Adrenal gland (tissue), 12 donors: ENCODE results near the gene LYRM2. TPM values are rescaled to one million over a fixed set of nuclear protein-coding genes. Genes with fewer than 3 reads are reported as not detected.

Source experiments
- DNase-seq, 7 donors: peaks; one replicate each; pipeline ENCODE4 v3.0.0-alpha.2; 2019 to 2020
- H3K27ac ChIP-seq, 5 donors: fragments of 200-600 bp; sonication (generic) in 4 of 5; 1 replicate in 3 of 5; 2 replicates in 2 of 5; pipeline versions ENCODE4 v1.5.1 to v1.8.0; 2016 to 2020; ENCODE audit warnings: mild to moderate bottlenecking in 1 of 5
- H3K27me3 ChIP-seq: fragments of 200-600 bp; 2 replicates; pipeline ENCODE4 v1.8.0; 2021
- H3K36me3 ChIP-seq, 2 donors: fragments of 200-600 bp; replicated peaks in 1 of 2; 1 replicate in 1 of 2; 2 replicates in 1 of 2; pipeline versions ENCODE4 v1.5.1 to v1.8.0; 2018 to 2022
- H3K4me1 ChIP-seq, 2 donors: fragments of 200-600 bp; replicated peaks in 1 of 2; 1 replicate in 1 of 2; 2 replicates in 1 of 2; pipeline versions ENCODE4 v1.5.1 to v1.8.0; 2018 to 2021
- H3K4me3 ChIP-seq, 4 donors: fragments of 200-600 bp; sonication (generic) in 3 of 4; one replicate each; pipeline ENCODE4 v1.5.1; 2016 to 2018
- H3K9me3 ChIP-seq, 3 donors: fragments of 200-600 bp; sonication (generic) in 1 of 3; replicated peaks in 1 of 3; 1 replicate in 2 of 3; 2 replicates in 1 of 3; pipeline versions ENCODE4 v1.5.1 to v1.8.0; 2016 to 2021
- CTCF ChIP-seq, 6 experiments: fragments of 450-650 bp in 4 of 6; fragments of 200-600 bp in 2 of 6; sonication (generic) in 1 of 6; IDR thresholded peaks; 1 replicate in 5 of 6; 2 replicates in 1 of 6; pipeline versions ENCODE4 v1.5.1 to v1.8.0; 2016 to 2021; ENCODE audit warnings: antibody characterized with exemption in 6 of 6, mild to moderate bottlenecking in 2 of 6, moderate library complexity in 1 of 6
- POLR2A ChIP-seq, 2 donors: fragments of 450-650 bp; IDR thresholded peaks; one replicate each; pipeline ENCODE4 v1.6.1; 2017; ENCODE audit warnings: antibody characterized with exemption in 2 of 2, mild to moderate bottlenecking in 2 of 2, moderate library complexity in 1 of 2
- WGBS, 4 donors: extraction: QIAGEN DNeasy Blood & Tissue Kit in 2 of 4; methylation state at CpG; one replicate each; pipeline versions ENCODE4 v1.1.5 to v1.1.7; 2013 to 2017; 5-methylcytosine and 5-hydroxymethylcytosine counted together
- intact Hi-C, 2 donors: fragments of 100-400 bp; cut with DNase I; formaldehyde crosslinking; loops; one replicate each; pipeline versions ENCODE4 v1.14.1 to v1.15.0; 2022 to 2023
- polyA plus RNA-seq, 3 donors: library from polyadenylated mRNA; stranded (reverse); fragments of 200-250 nt in 2 of 3; fragments of 350-450 nt in 1 of 3; fragmentation: Illumina TruSeq in 1 of 3; extraction: RNeasy Lipid Tissue Mini Kit (QIAGEN cat#74804) in 1 of 3; gene quantifications; one replicate each; pipeline ENCODE4 v1.2.3, GENCODE V29; 2013 to 2014
- total RNA-seq, 9 donors: library from RNA; depleted of rRNA in 4 of 9; stranded (reverse); fragments of >200 nt in 4 of 9; fragments of 120-200 nt in 1 of 9; fragmentation: NEBNext Ultra II Directional in 1 of 9; extraction: Animal tissue kit (Norgen Biotek cat#: 25700) in 1 of 9; gene quantifications; one replicate each; pipeline versions ENCODE4 v1.1.0 to v1.2.4, GENCODE V29; 2013 to 2023
- donor health status: healthy with polysubstance abuse.
- donor health status: Bipolar disorder and iron deficiency.
- donor health status: DM: yes; HTN: yes; CAD: no.
- donor health status: DM: no; HTN: no; CAD: no.
- donor health status: DM: no; HTN: no; CAD: no.
- donor health status: DM: yes; HTN: yes; CAD: no.

LYRM2 gene
- total and polyA plus RNA-seq, 12 donors: 10.2 to 97.7 (median 40.3) TPM

- DNase-seq: no peak
- H3K36me3 ChIP-seq: peaks cover 0 to 48% of the 10 kb centered on the region in 2 donors
- no peaks in the 10 kb centered on the region for H3K9me3 ChIP-seq
- H3K27ac ChIP-seq: no peak overlapping the region
- H3K4me3 ChIP-seq: no peak overlapping the region
- intact Hi-C loops: no loop called here
- peaks cover 0 to 5% of the 10 kb centered on the region in 2 donors for H3K4me1 ChIP-seq
- WGBS, 4 donors: 69 to 84% (median 73%) methylated on average over 6 of the region's 6 CpGs
- no peaks in the 10 kb centered on the region for H3K27me3 ChIP-seq
- no peak for TF ChIP-seq CTCF (IDR thresholded peaks at IDR 0.05)
- TF ChIP-seq POLR2A (IDR thresholded peaks at IDR 0.05): no peak
Observed at GRCh38 chr6:89669002-89669401, 30.5 kb upstream of the LYRM2 start.

GRCh38 chr6:89667872-89668556 lies 29.5 kb upstream of the LYRM2 start:
- Histone ChIP-seq H3K4me3 (no peak overlapping the region), H3K36me3 (peaks cover 0 to 40% of the 10 kb centered on the region in 2 donors), H3K27me3 (no peaks in the 10 kb centered on the region), H3K27ac (no peak overlapping the region), H3K9me3 (no peaks in the 10 kb centered on the region), H3K4me1 (peaks cover 0 to 5% of the 10 kb centered on the region in 2 donors)
- TF ChIP-seq CTCF (IDR thresholded peaks at IDR 0.05): no peak
- TF ChIP-seq POLR2A (IDR thresholded peaks at IDR 0.05): no peak
- DNase-seq: no peak
- intact Hi-C loops: no loop called here
- 90 to 94% (median 92%) methylated on average over 5 of the region's 5 CpGs for WGBS, 4 donors

- Histone ChIP-seq H3K36me3 (peaks cover 0 to 40% of the 10 kb centered on the region in 2 donors), H3K4me1 (no peaks in the 10 kb centered on the region), H3K27me3 (no peaks in the 10 kb centered on the region), H3K27ac (no peak overlapping the region), H3K9me3 (no peaks in the 10 kb centered on the region), H3K4me3 (no peak overlapping the region)
- WGBS, 4 donors: 95 to 98% (median 98%) methylated on average over 4 of the region's 4 CpGs
- no peak for DNase-seq
- no peak for TF ChIP-seq CTCF (IDR thresholded peaks at IDR 0.05)
- no peak for TF ChIP-seq POLR2A (IDR thresholded peaks at IDR 0.05)
- intact Hi-C loops: no loop called here
Observed at GRCh38 chr6:89662659-89663223, 24.2 kb upstream of the LYRM2 start.

- Histone ChIP-seq H3K4me1 (no peaks in the 10 kb centered on the region), H3K36me3 (peaks cover 0 to 48% of the 10 kb centered on the region in 2 donors), H3K27ac (no peak overlapping the region), H3K9me3 (no peaks in the 10 kb centered on the region), H3K4me3 (no peak overlapping the region), H3K27me3 (no peaks in the 10 kb centered on the region)
- TF ChIP-seq POLR2A (IDR thresholded peaks at IDR 0.05) (no peak), CTCF (IDR thresholded peaks at IDR 0.05) (no peak)
- no peak for DNase-seq
- 31 to 55% (median 40%) methylated on average over 1 of the region's 1 CpG for WGBS, 4 donors
- intact Hi-C loops: no loop called here
Observed at GRCh38 chr6:89661559-89661958, 23.0 kb upstream of the LYRM2 start.
